ENCODE measurements around the gene DIAPH1.

- no peak for TF ChIP-seq POLR2A (IDR thresholded peaks at IDR 0.05)
- no peak for TF ChIP-seq CTCF (IDR thresholded peaks at IDR 0.05)
Measured at GRCh38 chr5:141491323-141492167, 127.3 kb downstream of the DIAPH1 start.

Measured in Peyer's patch (tissue), 4 donors.